VCaP (cell line): ENCODE results near the gene NTHL1.

Experiments
- H3K27ac ChIP-seq: fragments of 450-650 bp; 2 replicates; pipeline ENCODE4 v1.5.1; 2017
- TF ChIP-seq, protein P1 (sequence below): fragments of 450-650 bp; conservative IDR thresholded peaks from 2 replicates; pipeline ENCODE4 v1.5.1; 2017; ENCODE audit warnings: mild to moderate bottlenecking, moderate library complexity

NTHL1 gene

DNA sequence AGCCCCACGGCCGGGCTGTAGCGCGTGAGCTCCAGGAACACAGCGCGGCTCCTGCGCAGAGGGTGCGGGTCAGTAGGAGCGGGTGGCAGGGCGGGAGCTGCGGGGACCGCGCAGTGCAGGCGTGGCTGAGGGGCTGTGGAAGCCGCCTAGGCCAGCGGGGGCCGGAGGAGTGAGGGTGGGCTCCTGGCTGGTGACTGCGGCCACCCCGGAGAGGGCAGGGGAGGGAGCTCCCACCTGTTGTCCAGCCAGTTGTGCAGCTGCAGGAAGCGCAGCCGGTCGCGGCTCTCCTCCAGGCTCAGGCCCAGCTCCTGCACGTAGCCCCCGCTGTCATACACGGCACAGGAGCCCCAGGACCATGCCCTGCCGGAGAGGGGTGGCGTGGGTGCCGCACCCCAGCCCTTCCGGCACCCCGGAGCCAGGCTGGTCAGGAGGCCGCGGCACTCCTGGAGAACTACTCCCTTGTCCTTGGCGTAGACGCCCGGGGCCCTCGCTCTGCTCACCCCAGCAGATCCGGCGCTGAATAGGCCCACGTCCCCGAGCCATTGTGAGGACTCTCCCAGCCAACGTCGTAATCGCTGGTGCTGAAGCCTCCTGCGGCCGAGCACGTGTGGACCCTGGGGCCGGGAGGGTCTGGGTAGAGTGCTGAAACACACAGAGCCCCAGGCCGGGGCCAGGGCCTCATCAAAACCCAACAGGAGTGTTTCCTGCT lies 44.1 kb upstream of the NTHL1 start:
- H3K27ac ChIP-seq = no peak overlapping the region
- TF ChIP-seq, protein P1, sequence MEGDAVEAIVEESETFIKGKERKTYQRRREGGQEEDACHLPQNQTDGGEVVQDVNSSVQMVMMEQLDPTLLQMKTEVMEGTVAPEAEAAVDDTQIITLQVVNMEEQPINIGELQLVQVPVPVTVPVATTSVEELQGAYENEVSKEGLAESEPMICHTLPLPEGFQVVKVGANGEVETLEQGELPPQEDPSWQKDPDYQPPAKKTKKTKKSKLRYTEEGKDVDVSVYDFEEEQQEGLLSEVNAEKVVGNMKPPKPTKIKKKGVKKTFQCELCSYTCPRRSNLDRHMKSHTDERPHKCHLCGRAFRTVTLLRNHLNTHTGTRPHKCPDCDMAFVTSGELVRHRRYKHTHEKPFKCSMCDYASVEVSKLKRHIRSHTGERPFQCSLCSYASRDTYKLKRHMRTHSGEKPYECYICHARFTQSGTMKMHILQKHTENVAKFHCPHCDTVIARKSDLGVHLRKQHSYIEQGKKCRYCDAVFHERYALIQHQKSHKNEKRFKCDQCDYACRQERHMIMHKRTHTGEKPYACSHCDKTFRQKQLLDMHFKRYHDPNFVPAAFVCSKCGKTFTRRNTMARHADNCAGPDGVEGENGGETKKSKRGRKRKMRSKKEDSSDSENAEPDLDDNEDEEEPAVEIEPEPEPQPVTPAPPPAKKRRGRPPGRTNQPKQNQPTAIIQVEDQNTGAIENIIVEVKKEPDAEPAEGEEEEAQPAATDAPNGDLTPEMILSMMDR = no peak

DNA sequence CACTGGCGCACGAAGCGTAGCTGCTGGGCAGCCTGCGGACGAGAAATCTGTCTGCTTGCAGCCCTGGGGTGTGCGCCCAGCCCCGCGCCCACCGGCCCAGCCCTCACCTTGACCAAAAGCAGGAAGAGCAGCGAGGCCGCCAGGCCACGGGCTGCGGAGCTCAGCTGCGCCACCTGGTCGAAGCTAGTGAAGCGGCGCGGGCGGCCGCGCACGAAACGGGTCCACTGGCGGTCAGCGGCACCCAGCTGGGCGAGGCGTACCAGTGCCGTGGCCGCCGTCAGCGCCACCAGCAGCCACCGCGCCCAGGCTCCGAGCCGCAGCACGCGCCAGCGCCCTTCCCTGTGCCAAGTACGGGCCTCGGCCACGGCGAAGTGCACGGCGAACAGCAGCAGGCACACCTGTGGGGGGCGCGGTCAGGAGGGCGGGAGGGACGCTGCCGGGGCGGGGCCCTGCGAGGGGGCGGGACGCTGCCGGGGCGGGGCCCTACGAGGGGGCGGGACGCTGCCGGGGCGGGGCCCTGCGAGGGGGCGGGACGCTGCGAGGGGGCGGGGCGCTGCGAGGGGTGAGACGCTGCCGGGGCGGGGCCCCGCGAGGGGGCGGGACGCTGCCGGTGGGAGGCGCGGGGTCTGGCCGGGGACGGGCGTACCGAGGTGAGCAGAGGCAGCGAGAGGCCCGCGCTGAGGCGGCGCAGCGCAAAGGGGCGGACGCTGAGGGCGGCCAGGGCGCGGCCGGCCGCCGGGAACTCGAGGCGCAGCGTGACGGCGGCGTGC lies 43.3 kb upstream of the NTHL1 start:
- TF ChIP-seq, protein P1 = no peak
- H3K27ac ChIP-seq = no peak overlapping the region

DNA sequence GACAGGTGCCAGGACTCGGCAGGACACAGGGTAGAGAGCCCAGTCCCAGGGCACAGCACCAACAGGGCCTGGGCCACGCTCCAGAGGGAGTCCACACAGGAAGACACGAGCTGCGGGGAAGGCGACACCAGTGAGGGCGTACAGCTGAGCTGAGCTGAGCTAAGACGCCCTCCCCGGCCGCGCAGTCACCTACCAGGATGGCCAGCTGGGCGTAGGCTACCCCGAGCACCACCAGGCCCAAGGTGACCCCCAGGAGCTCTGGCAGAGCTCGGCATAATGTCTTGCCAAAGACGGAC lies 42.8 kb upstream of the NTHL1 start:
- no peak overlapping the region for H3K27ac ChIP-seq
- TF ChIP-seq, protein P1 = no peak

DNA sequence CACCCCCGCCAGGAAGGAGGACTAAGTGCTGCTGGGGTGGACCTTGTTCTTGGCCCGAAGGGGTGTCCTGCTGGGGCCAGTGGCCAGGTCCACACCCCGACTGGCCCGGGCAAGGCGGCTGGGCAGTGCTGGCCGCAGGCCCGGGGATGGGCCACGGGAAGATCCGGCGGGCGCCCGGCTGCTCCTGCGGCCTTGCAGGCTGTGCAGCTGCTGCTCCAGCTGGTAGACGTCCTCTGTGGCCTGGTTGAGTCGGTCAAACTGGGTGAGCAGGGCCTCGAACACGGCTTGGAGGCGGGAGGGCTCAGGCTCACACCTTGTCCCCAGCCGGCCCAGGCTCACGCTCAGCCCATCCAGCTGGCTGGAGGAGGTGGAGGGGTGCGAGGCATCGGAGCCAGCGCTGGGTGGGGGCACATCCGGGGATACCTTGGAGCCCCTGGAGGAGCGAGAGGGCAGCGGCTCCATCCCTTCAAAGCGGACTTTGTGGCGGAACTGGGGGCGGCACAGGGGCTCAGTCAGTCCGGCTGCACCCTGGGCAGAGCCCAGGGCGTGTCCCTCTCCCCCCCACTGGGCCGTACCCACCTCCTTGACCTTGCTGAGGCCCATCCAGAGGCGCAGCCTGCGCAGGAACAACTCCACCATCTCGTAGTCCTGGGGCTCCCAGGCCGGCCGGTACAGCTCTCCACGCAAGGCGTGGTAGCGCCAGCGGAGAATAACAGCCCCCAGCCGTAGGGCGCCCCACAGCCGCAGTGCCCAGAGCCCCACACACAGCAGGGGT lies 42.3 kb upstream of the NTHL1 start:
- no peak overlapping the region for H3K27ac ChIP-seq
- TF ChIP-seq, protein P1 = no peak

DNA sequence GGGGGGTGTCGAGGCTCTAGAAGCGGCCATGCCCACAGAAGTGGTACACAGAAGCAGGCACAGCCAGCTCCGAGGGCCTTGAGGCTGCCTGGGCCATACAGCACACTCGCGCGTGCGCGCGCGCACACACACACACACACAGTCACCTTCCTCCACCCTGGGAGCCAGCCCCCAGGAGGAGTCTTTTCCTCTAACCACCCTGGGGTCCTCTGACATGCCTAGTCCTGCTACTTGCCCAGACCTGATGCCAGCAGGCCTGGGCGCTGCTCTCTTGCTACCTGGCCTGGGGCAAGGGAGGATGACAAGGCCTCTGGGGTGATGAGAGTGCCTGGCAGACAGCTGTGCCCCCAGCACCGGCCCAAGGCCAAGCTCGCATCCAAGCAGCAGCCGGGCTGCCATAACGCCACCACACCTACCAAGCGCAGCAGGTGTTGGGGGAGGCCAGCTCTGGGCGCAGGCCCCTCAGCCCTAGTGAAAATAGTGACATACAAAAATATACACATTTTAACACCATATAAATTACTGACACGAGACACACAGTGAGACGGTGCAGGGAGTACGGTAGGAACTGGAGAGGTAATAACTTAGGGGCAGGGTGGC lies 41.2 kb upstream of the NTHL1 start:
- TF ChIP-seq, protein P1 = no peak
- H3K27ac ChIP-seq = no peak overlapping the region

DNA sequence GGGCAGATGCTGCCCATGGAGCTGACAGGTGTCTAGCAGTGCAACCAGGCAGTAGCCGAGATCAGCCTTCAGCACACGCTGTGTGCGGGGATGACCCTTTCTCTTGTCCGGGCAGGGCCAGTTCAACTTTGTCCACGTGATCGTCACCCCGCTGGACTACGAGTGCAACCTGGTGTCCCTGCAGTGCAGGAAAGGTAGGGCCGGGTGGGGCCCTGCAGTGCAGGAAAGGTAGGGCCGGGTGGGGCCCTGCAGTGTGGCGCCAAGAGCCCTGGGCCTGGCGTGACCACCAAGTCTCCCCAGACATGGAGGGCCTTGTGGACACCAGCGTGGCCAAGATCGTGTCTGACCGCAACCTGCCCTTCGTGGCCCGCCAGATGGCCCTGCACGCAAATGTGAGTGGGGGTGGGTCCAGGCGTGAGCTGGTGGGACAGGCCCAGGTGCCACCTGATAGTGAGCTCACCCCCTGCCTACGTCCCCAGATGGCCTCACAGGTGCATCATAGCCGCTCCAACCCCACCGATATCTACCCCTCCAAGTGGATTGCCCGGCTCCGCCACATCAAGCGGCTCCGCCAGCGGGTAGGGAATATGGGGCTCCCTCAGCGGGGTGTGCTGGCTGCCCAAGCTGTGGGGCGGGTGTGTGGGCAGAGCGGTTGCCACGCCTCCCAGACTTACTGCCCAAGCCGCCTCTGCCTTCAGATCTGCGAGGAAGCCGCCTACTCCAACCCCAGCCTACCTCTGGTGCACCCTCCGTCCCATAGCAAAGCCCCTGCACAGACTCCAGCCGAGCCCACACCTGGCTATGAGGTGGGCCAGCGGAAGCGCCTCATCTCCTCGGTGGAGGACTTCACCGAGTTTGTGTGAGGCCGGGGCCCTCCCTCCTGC lies 40.4 kb upstream of the NTHL1 start:
- no peak overlapping the region for H3K27ac ChIP-seq
- TF ChIP-seq, protein P1 = no peak
